Mesenchymal stem cell (in vitro differentiated cells and primary cell): ENCODE data around the gene CROCC2.

ENCODE experiments used
- DNase-seq: peaks from one replicate; pipeline ENCODE4 v3.0.0-alpha.2; 2013
- H2AFZ ChIP-seq: one replicate; pipeline ENCODE4 v1.6.1; 2013; ENCODE audit warnings: low read depth, mild to moderate bottlenecking, control low read depth, inconsistent platforms, low read length, moderate library complexity
- H2AK5ac ChIP-seq: 2 replicates; pipeline ENCODE4 v1.6.1; 2013; ENCODE audit warnings: low read length, moderate library complexity, mild to moderate bottlenecking, inconsistent platforms; ENCODE audit not compliant: severe bottlenecking
- H2BK120ac ChIP-seq: one replicate; pipeline ENCODE4 v1.6.1; 2013; ENCODE audit warnings: low read depth, mild to moderate bottlenecking, inconsistent platforms, low read length, moderate library complexity
- H2BK12ac ChIP-seq, 2 experiments: one replicate each; pipeline ENCODE4 v1.6.1; 2013; ENCODE audit warnings: inconsistent platforms in 2 of 2, low read length in 2 of 2, mild to moderate bottlenecking in 2 of 2, moderate library complexity in 2 of 2, control low read depth in 1 of 2
- H2BK15ac ChIP-seq: one replicate; pipeline ENCODE4 v1.6.1; 2013; ENCODE audit warnings: mild to moderate bottlenecking, low read depth, inconsistent platforms; ENCODE audit not compliant: poor library complexity, severe bottlenecking
- H2BK5ac ChIP-seq: 2 replicates; pipeline ENCODE4 v1.6.1; 2013; ENCODE audit warnings: low read depth, mild to moderate bottlenecking, low read length, control low read depth, inconsistent platforms; ENCODE audit not compliant: poor library complexity, severe bottlenecking
- H3K14ac ChIP-seq, 2 experiments: one replicate each; pipeline ENCODE4 v1.6.1; 2013; ENCODE audit warnings: inconsistent platforms in 2 of 2, low read length in 2 of 2, control low read depth in 1 of 2, mild to moderate bottlenecking in 1 of 2, moderate library complexity in 1 of 2
- H3K18ac ChIP-seq, 2 experiments: one replicate each; pipeline ENCODE4 v1.6.1; 2013; ENCODE audit warnings: inconsistent platforms in 2 of 2, low read length in 2 of 2, control low read depth in 1 of 2, low read depth in 1 of 2, mild to moderate bottlenecking in 1 of 2
- H3K23ac ChIP-seq, 2 experiments: one replicate each; pipeline ENCODE4 v1.6.1; 2013; ENCODE audit warnings: inconsistent platforms in 2 of 2, low read length in 2 of 2, mild to moderate bottlenecking in 2 of 2, moderate library complexity in 2 of 2, control low read depth in 1 of 2
- H3K27ac ChIP-seq: 2 replicates; pipeline ENCODE4 v1.5.1; 2013; ENCODE audit warnings: mild to moderate bottlenecking, moderate library complexity, low read length, control low read depth, inconsistent platforms; ENCODE audit not compliant: poor library complexity, severe bottlenecking
- H3K27me3 ChIP-seq, 2 experiments: 2 replicates each; pipeline versions ENCODE4 v1.6.1 to v1.7.0; 2013; ENCODE audit warnings: low read length in 2 of 2, mild to moderate bottlenecking in 2 of 2, moderate library complexity in 2 of 2, control low read depth in 1 of 2, inconsistent platforms in 1 of 2; ENCODE audit not compliant: control insufficient read depth in 1 of 2, insufficient read depth in 1 of 2
- H3K36me3 ChIP-seq, 2 experiments: 2 replicates each; pipeline versions ENCODE4 v1.6.1 to v1.7.0; 2013; ENCODE audit warnings: low read length in 2 of 2, control low read depth in 1 of 2, inconsistent platforms in 1 of 2, low read depth in 1 of 2, mild to moderate bottlenecking in 1 of 2; ENCODE audit not compliant: insufficient read depth in 2 of 2, control insufficient read depth in 1 of 2
- H3K4ac ChIP-seq, 2 experiments: one replicate each; pipeline ENCODE4 v1.6.1; 2013; ENCODE audit warnings: inconsistent platforms in 2 of 2, low read length in 2 of 2, mild to moderate bottlenecking in 2 of 2, moderate library complexity in 2 of 2, control low read depth in 1 of 2, low read depth in 1 of 2
- H3K4me1 ChIP-seq: 2 replicates; pipeline ENCODE4 v1.6.1; 2013; ENCODE audit warnings: low read depth, low read length, control low read depth; ENCODE audit not compliant: control insufficient read depth, insufficient read depth
- H3K4me2 ChIP-seq: 2 replicates; pipeline ENCODE4 v1.6.1; 2013; ENCODE audit warnings: low read length, mild to moderate bottlenecking, inconsistent platforms; ENCODE audit not compliant: poor library complexity, severe bottlenecking
- H3K4me3 ChIP-seq, 2 experiments: 2 replicates each; pipeline versions ENCODE4 v1.5.1 to v1.7.0; 2013; ENCODE audit warnings: low read length in 2 of 2, mild to moderate bottlenecking in 2 of 2, control low read depth in 1 of 2, low read depth in 1 of 2; ENCODE audit not compliant: insufficient read depth in 1 of 2
- H3K79me1 ChIP-seq: replicated peaks from 2 replicates; pipeline ENCODE4 v1.6.1; 2013; ENCODE audit warnings: mild to moderate bottlenecking, control low read depth, low read length, inconsistent platforms; ENCODE audit not compliant: poor library complexity, severe bottlenecking
- H3K9ac ChIP-seq: 2 replicates; pipeline ENCODE4 v1.7.0; 2013; ENCODE audit warnings: mild to moderate bottlenecking, low read length, moderate library complexity
- H3K9me3 ChIP-seq: 2 replicates; pipeline ENCODE4 v1.7.0; 2013; ENCODE audit warnings: mild to moderate bottlenecking, low read length; ENCODE audit not compliant: control insufficient read depth
- H4K8ac ChIP-seq: one replicate; pipeline ENCODE4 v1.6.1; 2013; ENCODE audit warnings: inconsistent platforms, mild to moderate bottlenecking, low read length, moderate library complexity
- H4K91ac ChIP-seq: one replicate; pipeline ENCODE4 v1.6.1; 2013; ENCODE audit warnings: mild to moderate bottlenecking, low read length, inconsistent platforms
- WGBS: methylation state at CpG from one replicate; pipeline ENCODE4 v1.1.7; 2013; ENCODE audit warnings: mixed read lengths; 5-methylcytosine and 5-hydroxymethylcytosine counted together

The CROCC2 gene

DNA sequence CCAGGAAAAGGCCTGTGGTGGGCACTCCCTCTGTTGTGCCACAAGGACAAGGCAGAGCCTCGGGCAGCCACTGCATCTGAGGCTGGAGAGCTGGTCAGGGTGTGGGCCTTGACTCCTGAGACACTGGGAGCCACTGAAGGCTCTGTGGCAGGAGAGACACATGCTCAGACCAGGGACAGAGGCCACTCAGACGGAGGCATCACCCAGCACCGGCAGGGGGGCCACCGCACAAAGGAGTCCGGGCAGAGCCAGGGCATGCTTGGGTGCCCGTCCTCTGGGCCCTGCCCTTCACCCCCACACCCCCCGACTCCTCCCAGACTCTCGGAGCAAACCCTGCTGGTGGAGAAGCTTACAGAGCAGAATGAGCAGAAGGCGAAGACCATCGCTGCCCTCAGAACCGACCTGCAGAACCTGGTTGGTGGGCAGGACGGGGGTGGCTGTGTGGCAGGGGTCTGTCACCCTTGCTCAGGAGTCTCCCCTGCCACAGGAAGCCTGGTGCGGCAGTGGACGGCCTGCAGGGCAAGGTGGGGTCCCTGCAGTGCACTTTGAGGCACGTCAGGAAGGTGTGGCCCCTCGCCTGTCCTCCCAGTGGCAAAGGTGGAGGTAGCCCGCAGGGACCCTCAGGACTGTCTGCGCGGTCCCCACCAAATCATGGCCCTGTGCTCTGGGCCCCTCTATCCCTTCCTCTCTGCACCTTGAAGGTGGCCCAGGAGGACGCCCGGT lies 26.0 kb downstream of the CROCC2 start:
- H2BK5ac ChIP-seq = no peak overlapping the region

DNA sequence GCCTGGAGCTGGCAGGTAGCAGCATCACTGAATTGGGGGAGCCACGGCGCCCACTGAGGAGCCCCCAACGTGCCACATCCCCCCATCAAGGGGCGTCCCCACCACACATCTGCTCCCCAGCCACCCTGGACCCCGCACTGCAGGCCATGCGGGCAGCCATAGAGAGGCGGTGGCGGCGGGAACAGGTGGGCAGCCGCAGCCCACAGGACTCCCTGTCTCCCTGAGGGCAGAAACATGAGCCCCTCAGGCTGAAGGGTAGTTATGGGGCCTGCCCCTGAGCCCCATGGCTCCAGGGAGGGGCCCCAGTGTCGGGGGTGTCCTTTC lies 26.6 kb downstream of the CROCC2 start:
- Histone ChIP-seq H3K27ac (no peak overlapping the region), H3K36me3 (no peaks in the 10 kb centered on the region), H3K9me3 (peaks cover 27% of the 10 kb centered on the region), H2BK15ac (no peak overlapping the region), H3K18ac (no peak overlapping the region), H3K4ac (no peak overlapping the region), H2AK5ac (no peak overlapping the region), H3K27me3 (peaks cover 3 to 23% of the 10 kb centered on the region in 2 experiments), H3K23ac (no peak overlapping the region), H3K4me3 (no peak overlapping the region), H2BK5ac (no peak overlapping the region), H3K9ac (no peak overlapping the region), H3K14ac (no peak overlapping the region), H4K8ac (no peak overlapping the region), H4K91ac (no peak overlapping the region), H2AFZ (no peak overlapping the region), H3K79me1 (no peaks in the 10 kb centered on the region), H3K4me1 (no peaks in the 10 kb centered on the region), H2BK120ac (no peak overlapping the region), H2BK12ac (no peak overlapping the region), H3K4me2 (no peak overlapping the region)
- WGBS = 81% methylated on average over 11 of the region's 11 CpGs
- no peak for DNase-seq

More for the DNA sequence above, 26.0 kb downstream of the CROCC2 start:
- peaks cover 3 to 23% of the 10 kb centered on the region in 2 experiments for H3K27me3 ChIP-seq
- H2AK5ac ChIP-seq = no peak overlapping the region
- no peaks in the 10 kb centered on the region for H3K36me3 ChIP-seq
- no peaks in the 10 kb centered on the region for H3K4me1 ChIP-seq
- no peak overlapping the region for H2BK120ac ChIP-seq
- H3K23ac ChIP-seq = no peak overlapping the region
- peaks cover 23% of the 10 kb centered on the region for H3K9me3 ChIP-seq
- no peak overlapping the region for H2BK15ac ChIP-seq
- H4K91ac ChIP-seq = no peak overlapping the region
- no peak for DNase-seq
- peak overlapping the region; percentile 33 for H2AFZ ChIP-seq
- H3K18ac ChIP-seq = no peak overlapping the region
- no peak overlapping the region for H3K4me2 ChIP-seq
- WGBS = 85% methylated on average over 21 of the region's 21 CpGs
- H2BK12ac ChIP-seq = no peak overlapping the region
- no peak overlapping the region for H4K8ac ChIP-seq
- H3K79me1 ChIP-seq = no peaks in the 10 kb centered on the region
- H3K4me3 ChIP-seq = peak overlapping the region in 1 of 2 experiments; percentile 27
- H3K9ac ChIP-seq = no peak overlapping the region
- H3K4ac ChIP-seq = no peak overlapping the region
- H3K27ac ChIP-seq = no peak overlapping the region
- no peak overlapping the region for H3K14ac ChIP-seq

DNA sequence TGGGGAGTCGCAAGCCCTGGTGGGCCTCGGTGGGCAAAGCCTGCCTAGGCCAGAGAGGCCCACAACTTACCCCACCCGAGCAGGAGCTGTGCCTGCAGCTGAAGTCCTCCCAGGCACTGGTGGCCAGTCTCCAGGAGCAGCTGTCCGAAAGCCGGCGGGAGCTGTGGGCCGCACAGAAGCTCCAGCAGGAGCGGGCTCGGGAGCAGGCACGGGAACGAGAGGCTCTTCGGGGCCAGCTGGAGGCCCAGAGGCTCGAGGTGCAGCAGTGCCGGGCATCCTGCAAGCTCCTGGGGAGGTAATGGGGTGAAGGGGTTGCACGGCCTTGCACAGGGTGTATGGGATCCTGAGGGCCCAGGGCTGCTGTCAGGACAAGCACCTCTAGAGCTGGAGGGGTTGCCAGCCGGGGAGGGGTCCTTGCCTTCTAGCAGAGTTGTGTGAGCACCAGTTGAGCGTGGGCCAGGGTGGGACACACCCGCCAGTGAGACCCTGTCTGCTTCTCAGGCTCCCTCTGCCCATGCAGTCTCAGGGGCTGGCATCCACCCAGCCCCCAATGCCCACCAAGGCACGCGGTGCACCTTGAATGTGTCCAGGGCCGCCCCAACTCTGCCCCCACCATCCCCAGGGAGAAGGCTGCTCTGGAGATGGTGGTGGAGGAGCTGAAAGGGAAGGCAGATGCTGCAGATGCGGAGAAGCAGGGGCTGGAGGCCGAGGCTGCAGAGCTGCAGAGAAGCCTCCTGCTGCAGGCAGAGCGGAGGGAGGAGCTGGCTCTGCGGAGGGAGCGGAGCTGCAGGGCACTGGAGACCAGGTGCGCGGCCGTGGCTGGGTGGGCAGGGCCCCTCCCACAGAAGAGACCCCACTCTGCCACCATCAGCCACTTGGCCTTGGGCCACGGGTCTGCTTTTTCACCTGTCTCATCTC lies 27.2 kb downstream of the CROCC2 start:
- no peaks in the 10 kb centered on the region for H3K36me3 ChIP-seq
- no peak overlapping the region for H4K8ac ChIP-seq
- H3K14ac ChIP-seq = no peak overlapping the region
- H2AK5ac ChIP-seq = no peak overlapping the region
- no peak overlapping the region for H3K27ac ChIP-seq
- 86% methylated on average over 27 of the region's 30 CpGs for WGBS
- H3K18ac ChIP-seq = no peak overlapping the region
- no peak overlapping the region for H3K4ac ChIP-seq
- no peak overlapping the region for H2BK5ac ChIP-seq
- no peak overlapping the region for H2BK12ac ChIP-seq
- H2BK120ac ChIP-seq = no peak overlapping the region
- no peak overlapping the region for H3K4me2 ChIP-seq
- H3K9me3 ChIP-seq = peaks cover 22% of the 10 kb centered on the region
- no peaks in the 10 kb centered on the region for H3K79me1 ChIP-seq
- no peak overlapping the region for H3K9ac ChIP-seq
- H3K4me3 ChIP-seq = no peak overlapping the region
- H2BK15ac ChIP-seq = no peak overlapping the region
- DNase-seq = no peak
- no peak overlapping the region for H3K23ac ChIP-seq
- no peaks in the 10 kb centered on the region for H3K4me1 ChIP-seq
- H3K27me3 ChIP-seq = peaks cover 3 to 23% of the 10 kb centered on the region in 2 experiments
- H2AFZ ChIP-seq = no peak overlapping the region
- no peak overlapping the region for H4K91ac ChIP-seq

DNA sequence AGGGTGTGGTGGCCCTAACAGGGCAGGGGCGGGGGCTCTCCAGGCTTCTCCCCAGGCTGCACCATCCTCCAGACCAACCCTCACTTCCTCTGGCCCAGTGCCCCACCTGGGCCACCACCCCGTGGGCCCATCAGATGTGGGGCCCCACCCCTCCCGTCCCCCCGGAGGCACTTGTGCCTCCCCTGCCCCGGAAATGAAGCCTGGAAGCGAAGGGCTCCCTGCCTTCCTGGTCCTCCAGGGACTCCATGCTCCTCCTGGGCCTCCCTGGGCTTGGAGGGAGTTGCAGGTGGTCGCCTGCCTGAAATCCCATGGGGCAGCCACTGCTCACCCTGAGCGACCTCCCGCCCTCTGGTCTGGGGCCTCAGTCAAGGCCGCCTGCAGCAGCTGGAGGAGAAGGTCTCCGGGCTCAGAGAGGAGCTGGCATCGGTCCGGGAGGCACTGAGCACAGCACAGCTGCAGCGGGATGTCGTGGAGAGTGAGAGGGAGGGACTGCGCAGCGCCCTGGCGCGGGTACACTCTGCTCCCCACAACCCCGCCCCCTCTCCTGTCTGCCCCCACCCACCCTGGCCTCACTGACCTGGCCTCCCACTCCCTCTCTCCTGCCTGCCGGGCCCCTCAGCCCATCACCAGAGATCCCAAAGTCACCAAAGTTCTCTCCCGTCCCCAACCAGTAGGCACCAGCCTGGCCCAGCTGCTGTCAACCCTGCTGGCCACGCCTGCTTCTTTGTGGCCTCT lies 28.0 kb downstream of the CROCC2 start:
- H3K14ac ChIP-seq = no peak overlapping the region
- no peak overlapping the region for H2BK15ac ChIP-seq
- no peaks in the 10 kb centered on the region for H3K4me1 ChIP-seq
- H3K4me3 ChIP-seq = no peak overlapping the region
- no peak overlapping the region for H3K9ac ChIP-seq
- no peak overlapping the region for H4K91ac ChIP-seq
- no peak overlapping the region for H2AFZ ChIP-seq
- H3K27me3 ChIP-seq = peaks cover 3 to 17% of the 10 kb centered on the region in 2 experiments
- no peaks in the 10 kb centered on the region for H3K79me1 ChIP-seq
- H2AK5ac ChIP-seq = no peak overlapping the region
- H2BK120ac ChIP-seq = no peak overlapping the region
- no peak overlapping the region for H3K18ac ChIP-seq
- H4K8ac ChIP-seq = no peak overlapping the region
- H3K23ac ChIP-seq = no peak overlapping the region
- no peaks in the 10 kb centered on the region for H3K36me3 ChIP-seq
- DNase-seq = no peak
- no peak overlapping the region for H2BK12ac ChIP-seq
- H2BK5ac ChIP-seq = no peak overlapping the region
- WGBS = 70% methylated on average over 21 of the region's 23 CpGs
- no peak overlapping the region for H3K27ac ChIP-seq
- no peak overlapping the region for H3K4me2 ChIP-seq
- H3K4ac ChIP-seq = no peak overlapping the region
- peaks cover 17% of the 10 kb centered on the region for H3K9me3 ChIP-seq
